ENCODE data around the gene KHDC4.

DNA sequence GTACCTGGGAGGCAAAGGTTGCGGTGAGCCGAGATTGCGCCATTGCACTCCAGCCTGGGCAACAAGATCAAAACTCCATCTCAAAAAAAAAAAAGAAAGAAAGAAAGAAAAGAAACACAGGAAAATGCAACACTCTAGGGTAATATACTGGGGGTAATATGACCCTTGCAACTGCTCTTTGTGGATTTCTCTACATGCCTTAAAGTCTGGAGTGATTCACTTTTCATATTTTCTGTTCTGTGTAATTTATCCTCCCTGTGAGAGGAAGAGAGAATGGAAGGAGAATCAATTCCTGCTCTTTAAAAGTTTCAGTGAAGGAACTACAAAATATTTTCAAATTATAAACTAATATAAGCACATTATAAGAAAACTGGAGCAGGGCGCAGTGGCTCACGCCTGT is 45.7 kb downstream of the KHDC4 start:
- TF ChIP-seq GATA3 (IDR thresholded peaks at IDR 0.05; ENCODE audit: low read depth, low read length) (no peak), GATA2 (IDR thresholded peaks at IDR 0.05; ENCODE audit: low read depth, low read length) (no peak)
